HG03025 (cell line): ENCODE measurements around the gene RNF224.
"Not testable (repeated sequence)": the region's sequence is repeated elsewhere in the genome, so short reads cannot be mapped to it uniquely, and the experiment has no call there.

Source experiments
- ATAC-seq: cut with Tn5 transposase; IDR thresholded peaks from one replicate; pipeline ENCODE4 v1.9.1; 2021; ENCODE audit warnings: mild to moderate bottlenecking, moderate library complexity; ENCODE audit not compliant: unreplicated experiment, low FRiP score

Gene RNF224

DNA sequence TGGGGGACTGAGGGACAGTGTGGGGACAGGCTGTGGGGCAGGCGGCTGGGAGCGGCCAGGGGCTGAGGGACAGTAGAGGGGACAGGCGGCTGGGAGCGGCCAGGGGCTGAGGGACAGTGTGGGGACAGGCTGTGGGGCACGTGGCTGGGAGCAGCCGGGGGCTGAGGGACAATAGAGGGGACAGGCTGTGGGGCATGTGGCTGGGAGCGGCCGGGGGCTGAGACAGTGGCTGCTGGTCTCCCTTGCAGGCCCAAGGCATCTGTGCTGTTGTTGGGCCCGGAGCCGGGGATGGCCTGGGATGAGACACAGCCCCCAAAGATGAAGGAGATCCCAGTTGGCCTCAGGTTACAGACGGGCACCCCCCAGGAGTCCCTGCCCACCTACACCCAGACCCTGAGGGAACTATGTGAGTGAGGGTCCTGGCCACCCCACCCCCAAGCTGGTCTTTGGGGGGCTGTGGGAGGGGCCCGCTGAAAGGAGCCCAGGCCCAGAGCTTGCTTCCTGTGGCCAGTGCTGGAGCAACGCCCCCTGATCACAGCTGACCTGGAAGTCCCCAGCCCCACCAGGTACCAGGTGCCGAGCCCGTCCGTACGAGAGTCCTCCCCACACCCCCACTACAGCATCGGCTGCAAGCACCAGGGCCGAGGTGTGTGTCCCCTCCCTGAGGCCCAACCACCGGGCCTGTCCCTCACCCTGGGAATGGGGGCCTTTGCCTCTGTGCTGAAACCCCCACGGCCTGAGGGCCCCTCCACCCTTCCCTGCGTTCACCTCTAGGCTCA is 24.4 kb downstream of the RNF224 start:
- no peak for ATAC-seq

DNA sequence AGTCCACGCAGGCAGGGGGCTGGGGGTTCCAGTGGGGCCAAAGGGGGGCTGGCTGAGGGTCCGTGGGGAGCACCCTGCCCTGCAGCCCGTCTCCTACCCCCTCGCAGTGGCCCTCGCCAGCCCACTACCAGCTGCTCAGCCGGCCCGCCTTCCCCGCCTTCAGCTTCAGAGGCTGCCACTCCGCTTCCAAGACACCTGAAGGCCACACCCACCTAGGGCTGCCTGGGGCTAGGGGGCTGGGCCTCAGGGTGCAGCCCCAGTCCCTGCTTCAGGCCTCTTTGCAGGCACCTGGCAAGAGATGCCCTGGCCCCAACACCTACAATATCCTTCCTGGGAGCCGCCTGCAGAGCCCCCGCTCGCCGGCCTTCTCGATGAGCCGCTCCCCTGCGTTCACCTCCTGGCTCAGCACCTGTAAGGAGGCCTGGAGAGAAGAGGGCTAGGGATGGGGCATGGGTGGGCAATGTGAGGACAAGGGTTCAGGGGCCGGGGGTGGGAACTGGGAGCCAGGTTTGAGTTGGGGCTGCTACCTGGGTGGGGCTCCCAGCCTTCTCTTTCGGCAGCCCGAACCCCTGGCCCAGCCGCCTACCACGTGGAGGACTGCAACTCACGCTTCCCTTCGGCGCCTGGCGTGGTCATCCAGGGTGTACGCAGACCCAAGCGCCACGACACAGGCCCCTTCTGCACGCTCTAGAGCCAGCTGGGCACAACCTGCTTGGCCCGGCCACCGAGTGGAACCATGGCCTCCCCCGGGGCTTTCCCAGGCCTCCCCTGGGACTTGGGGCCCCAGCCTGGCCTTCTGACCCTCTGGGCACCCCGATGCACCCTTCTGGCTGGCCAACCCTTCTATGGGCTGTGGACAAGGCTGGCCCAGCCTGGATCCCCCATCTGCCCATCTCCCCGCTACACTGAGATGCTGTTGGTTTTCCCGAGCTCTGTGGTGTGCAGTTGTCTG is 25.5 kb downstream of the RNF224 start:
- ATAC-seq: no peak

DNA sequence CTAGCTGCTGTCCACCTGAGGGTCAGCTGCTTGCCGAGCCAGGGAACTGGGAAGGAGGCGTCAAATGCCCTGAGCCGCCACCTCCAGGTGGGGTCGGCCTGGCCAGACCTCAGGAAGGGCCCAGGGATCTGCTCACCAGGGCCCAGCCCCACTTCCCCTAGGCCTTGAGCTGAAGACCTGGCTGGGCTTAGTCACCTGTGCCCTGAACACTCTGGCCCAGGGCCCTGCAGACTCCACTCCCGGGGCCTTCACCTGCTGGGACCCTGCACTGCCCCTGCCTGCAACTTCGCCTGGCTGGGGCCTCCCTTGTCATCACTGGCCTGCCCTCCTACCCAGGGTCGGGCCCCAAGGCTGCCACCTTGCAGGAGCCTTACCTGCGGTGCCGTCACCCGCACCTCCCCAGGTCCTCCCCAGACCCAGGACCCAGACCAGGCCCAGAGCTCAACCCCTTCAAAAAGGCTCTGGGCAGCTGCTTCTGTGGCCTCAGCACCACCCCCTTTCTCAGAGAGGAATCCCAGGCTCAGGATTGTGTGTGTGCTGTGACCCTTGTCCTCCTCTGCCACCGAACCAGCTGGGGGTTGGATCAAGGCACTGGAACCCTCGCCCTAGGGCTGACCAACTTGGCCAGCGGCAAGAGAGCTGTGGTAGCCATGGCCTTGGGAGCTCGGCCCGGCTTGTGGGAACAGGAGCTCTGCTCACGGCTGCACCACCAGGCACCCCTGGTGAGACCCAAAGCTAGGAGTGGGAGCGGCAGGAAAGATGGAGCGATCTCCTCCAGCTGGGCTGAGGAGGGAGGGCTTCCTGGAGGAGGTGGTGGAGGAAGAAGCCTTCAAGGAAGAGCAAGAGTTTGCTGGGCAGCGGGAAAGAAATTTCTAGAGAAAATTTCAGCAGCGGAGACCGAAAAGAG is 26.7 kb downstream of the RNF224 start:
- no peak for ATAC-seq

DNA sequence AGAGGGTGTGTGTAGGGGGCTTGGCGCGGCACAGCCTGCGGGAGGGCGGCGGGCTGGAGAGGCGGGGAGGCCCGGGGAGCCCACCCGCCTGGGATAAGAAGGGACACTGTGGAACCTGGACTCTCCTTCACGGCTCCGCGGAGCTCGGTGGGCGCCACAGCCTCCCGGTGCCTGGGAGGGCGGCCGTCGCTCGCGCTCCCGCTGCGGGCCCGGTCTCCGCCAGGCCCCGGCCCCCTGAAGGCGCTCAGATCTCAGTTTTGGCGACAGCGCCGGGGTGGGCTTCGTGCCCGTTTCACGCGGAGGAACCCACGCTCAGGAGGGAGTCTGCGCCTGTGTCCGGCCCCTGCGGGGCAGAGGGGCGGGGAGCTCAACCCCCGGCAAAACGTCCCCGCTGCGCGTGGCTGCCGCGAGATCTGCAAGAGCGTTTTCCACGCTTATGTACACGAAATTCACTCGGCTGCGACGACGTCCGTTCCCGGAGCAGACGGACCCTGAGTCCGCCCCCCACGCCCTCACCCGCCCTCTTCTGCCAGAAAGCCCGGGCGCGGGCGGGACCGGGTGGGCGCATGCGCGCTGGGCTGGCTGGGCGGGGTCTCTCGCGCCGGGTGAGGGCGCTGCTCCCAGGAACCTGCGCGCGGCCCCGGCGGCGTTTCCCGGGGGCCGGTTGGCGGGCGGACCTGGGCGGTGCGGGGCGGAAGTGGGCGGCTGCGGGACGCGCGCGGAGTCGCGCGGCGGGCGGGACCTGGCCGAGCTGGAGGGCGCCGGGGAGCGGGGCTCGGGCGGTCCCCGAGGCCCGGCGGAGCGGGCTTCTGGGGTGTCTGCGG is 27.5 kb downstream of the RNF224 start, which contains the start of gene NELFB:
TSS of gene NELFB (plus strand) at position 704 of the 824 bp plus-strand sequence.
- ATAC-seq: peak; percentile 79

DNA sequence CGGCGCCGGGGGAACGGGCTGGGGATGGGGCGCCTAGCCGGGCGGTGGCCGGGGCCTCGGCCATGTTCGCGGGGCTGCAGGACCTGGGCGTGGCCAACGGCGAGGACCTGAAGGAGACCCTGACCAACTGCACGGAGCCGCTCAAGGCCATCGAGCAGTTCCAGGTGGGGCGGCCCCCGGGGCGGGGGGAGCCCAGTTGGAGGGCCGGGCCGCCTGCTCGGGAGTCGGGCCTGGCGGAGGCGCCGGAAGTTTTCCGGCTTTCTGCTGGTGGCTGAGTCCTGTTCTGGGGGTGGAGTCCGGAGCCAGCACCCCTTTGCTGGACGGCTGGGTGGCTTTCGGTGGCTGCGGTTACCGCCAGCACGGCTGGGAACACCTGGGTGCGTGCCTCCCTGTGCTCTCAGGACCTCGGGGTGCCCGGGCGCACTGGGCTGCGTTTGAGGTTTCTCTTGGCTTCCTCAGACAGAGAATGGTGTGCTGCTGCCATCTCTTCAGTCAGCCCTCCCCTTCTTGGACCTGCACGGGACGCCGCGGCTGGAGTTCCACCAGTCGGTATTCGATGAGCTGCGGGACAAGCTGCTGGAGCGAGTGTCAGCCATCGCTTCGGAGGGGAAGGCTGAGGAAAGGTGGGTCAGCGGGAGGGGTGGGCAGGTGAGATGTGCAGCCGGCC is 28.3 kb downstream of the RNF224 start:
- ATAC-seq: no peak

DNA sequence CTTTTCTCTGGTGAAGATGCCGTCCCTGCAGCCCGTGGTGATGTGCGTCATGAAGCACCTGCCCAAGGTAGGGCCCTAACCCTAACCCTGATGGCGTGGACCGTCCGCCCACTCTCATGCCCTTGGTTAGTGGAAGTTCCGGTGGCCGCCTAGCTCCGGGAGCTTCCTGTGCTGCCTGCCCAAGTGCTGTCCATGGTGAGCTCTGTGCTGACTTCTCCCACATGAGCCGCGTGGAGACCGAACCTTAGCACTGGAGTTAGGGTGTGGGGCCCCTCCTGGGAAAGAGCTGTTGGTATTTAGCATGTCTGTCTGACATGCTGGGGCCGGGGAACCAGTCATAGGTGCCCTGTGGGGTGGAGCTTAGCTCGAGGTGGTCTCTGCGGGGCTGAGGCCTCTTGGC is 29.1 kb downstream of the RNF224 start:
- no peak for ATAC-seq

DNA sequence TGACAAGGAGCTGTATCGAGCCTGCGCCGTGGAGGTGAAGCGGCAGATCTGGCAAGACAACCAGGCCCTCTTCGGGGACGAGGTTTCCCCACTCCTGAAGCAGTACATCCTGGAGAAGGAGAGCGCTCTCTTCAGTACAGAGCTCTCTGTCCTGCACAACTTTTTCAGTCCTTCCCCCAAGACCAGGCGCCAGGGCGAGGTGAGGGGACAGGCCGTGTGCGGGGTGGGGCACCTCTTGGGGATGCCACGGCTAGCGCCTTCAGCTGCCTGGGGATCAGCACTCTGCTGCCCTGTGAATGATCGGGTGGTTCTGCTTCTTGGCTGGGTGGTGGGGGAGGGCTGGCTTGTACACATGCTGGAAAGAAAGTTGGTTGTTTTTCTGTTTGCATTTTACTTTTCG is 29.6 kb downstream of the RNF224 start:
- no peak for ATAC-seq

DNA sequence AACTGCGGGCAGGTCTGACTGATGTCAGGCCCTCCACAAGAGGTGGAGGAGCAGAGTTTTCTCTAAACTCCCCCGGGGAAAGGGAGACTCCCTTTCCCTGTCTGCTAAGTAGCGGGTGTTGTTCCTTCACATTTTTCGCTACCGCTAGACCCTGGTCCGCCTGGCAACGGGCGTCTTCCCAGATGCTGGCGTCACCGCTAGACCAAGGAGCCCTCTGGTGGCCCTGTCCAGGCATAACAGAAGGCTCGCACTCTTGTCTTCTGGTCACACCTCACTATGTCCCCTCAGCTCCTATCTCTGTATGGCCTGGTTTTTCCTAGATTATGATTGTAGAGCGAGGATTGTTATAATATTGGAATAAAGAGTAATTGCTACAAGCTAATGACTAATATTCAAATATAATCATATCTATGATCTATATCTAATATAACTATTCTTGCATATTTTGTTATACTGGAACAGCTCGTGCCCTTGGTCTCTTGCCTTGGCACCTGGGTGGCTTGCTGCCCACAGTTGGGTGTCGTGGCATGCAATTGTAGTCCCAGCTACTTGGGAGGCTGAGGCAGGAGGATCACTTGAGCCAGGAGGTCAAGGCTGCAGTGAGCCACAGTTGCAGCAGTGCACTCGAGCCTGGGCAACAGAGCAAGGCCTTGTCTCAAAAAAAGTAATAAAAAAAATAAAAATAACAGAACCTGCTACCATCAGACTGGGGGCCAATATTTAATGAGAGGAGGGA is 35.0 kb downstream of the RNF224 start:
- not testable (repeated sequence) for ATAC-seq

DNA sequence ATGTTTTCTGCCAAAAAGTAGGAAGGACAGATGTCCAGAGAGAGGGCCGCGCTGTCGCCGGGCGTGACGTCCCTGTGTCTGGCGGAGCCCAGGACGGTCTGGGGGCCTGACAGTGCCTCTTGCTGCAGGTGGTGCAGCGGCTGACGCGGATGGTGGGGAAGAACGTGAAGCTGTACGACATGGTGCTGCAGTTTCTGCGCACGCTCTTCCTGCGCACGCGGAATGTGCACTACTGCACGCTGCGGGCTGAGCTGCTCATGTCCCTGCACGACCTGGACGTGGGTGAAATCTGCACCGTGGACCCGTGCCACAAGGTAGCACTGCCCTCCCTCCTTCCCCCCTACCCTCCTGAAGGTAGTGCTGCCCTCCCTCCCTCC is 35.6 kb downstream of the RNF224 start:
- no peak for ATAC-seq

DNA sequence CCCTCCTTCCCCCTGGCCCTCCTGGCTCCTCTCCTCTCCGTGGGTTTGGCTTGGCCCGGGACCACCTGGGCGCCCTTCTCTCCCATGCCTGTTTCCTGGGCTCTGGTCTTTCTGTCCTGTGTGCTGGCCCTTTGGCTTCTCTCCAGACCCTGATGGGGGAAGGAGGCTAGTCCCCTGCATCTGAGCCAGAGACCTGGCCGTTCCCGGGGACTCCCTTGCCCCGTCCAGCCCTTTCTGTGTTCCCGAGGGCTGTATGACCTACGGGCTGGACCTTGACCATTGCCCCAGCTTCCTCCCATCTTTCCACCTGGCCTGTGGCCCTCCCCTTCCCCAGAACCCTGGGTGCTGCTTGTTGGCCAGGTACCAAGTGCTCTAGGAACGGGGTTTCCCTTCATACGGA is 36.2 kb downstream of the RNF224 start:
- ATAC-seq: no peak

DNA sequence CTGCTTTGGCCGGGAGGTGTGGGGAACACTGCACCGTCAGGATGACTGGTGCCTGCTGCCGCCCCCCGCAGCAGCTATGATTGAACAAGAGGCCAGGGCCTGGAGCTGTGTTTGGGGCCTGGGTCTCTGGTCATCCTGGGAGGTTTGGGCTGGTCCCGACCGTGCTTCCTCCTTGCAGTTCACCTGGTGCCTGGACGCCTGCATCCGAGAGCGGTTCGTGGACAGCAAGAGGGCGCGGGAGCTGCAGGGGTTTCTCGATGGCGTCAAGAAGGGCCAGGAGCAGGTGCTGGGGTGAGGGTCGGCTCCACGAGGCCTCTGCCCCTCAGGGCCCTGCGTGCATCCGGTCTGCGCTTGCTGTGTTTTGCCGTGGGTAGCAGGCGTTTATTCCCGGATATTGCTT is 36.8 kb downstream of the RNF224 start:
- no peak for ATAC-seq

DNA sequence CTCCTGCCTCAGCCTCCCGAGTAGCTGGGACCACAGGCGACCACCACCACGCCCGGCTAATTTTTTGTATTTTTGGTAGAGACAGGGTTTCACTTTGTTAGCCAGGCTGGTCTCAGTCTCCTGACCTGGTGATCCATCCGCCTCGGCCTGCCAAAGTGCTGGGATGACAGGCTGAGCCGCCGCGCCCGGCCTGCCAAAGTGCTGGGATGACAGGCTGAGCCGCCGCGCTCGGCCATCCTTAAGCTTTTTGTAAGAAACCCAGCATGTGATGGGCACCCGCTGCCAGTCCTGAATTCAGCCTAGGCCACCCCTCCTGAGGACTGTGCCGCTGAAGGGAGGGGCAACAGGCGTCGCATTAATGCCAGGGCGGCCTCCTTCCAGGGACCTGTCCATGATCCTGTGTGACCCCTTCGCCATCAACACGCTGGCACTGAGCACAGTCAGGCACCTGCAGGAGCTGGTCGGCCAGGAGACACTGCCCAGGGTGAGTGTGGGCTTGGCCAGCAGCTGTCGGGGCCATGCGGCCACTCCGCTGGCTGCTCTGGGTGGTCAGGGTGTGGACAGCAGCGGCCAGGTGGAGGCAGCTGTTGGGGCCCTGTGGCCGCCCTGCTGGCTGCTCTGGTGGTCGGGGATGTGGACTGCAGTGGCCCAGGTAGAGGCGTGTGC is 38.3 kb downstream of the RNF224 start:
- ATAC-seq: no peak

DNA sequence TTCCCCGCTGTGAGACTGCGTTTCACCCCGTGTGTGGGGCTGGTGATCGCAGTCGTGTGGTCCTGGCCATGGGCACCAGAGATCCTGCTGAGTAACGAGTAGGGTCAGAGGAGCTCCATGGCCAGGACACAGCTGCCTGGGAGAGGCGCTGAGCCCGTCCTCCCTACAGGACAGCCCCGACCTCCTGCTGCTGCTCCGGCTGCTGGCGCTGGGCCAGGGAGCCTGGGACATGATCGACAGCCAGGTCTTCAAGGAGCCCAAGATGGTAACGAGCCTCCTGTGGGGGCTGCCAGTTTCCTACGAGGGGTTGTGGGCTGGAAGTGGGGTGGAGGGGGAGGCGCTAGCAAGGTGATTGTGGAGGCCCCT is 38.8 kb downstream of the RNF224 start:
- no peak for ATAC-seq

DNA sequence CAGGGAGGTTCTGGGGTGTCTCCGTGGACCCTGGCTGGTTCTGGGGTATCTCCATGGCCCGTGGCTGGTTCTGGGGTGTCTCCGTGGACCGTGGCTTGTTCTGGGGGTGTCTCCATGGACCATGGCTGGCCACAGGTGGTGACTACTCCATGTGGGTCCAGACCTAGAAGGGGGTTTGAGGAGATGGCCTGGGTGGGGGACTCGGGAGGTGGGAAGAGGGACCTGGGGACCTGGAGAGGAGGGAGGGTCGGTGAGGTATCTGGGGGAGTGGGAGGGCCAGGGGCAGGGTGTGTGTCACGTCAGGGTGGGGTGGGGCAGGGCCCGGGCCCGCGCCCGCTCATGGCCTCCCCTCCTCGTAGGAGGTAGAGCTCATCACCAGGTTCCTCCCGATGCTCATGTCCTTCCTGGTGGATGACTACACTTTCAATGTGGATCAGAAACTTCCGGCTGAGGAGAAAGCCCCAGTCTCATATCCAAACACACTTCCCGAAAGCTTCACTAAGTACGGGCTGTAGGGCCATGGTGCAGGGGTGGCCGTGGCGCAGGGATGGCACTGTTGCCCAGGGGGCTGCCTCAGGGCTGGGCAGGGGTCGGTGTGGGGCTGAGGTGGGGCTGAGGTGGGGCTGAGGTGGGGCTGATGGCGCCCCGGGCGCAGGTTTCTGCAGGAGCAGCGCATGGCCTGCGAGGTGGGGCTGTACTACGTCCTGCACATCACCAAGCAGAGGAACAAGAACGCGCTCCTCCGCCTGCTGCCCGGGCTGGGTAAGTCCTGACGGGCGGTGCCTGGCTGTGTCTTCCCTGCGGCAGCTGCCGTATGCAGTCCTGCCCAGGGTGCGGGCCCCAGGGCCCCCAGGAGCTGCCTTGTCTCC is 39.5 kb downstream of the RNF224 start:
- ATAC-seq: no peak

DNA sequence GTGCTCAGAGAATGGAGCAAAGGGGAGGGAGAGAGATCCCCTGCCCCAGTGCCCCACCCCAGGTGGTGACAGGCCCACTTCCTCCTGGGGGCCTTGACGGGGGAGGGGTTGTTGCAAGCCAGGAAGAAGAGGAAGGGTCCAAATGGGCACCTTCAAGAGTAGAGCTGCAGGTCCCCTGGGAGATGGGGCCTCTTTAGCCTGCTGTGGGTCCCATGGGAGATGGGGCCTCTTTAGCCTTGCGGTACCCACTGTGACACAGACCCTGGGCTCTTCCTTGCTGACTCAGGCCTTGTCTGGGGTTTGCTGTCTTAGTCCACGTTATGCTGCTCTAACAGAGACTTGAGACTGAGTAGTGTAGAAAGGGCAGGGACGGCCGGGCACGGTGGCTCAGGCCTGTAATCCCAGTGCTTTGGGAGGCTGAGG is 40.6 kb downstream of the RNF224 start:
- ATAC-seq: no peak

DNA sequence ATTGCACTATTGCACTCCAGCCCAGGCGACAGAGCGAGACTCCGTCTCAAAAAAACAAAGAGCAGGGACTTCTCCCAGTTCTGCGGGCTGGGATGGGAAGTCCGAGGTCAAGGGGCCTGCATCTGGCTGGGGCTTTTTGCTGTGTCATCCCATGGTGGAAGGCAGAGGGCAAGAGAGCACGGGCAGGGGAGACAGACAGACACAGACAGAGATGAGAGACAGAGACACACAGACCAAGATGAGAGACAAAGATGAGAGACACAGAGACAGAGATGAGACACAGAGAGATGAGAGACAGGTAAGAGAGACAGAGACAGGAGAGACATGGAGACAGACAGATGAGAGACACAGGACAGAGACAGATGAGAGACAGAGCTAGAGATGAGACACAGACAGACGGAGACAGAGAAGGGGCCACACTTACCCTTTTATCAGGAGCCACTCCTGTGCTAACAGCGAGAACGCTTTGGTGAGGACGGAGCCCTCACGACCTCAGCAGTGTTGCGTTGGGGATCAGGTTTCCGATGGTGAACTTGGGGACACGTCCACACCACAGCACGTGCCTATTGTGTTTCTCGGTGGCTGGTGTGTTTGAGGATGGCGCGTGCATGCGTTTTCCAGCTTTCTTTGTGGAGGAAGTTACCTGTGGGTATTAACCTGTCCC is 41.4 kb downstream of the RNF224 start:
- ATAC-seq: no peak
